ENCODE measurements around the gene COG7. TPM values are rescaled to one million over a fixed set of nuclear protein-coding genes. Genes with fewer than 3 reads are reported as not detected.
A peak's percentile ranks its signal among the peaks of the same experiment; 100 is the strongest.

The COG7 gene
- total RNA-seq, 1 donor from 2014 or later = 17.7 TPM

- no peak for DNase-seq (ENCODE audit: low spot score)
- H3K27me3 Mint-ChIP-seq (ENCODE audit: low read depth) = no peaks in the 10 kb centered on the region
- TF ChIP-seq CTCF (IDR thresholded peaks at IDR 0.05) = no peak
- H3K9me3 Mint-ChIP-seq (ENCODE audit: low read depth) = no peaks in the 10 kb centered on the region
- no peak overlapping the region for H3K27ac Mint-ChIP-seq (ENCODE audit: unreplicated experiment)
- H3K36me3 Mint-ChIP-seq (ENCODE audit: low read depth) = peaks cover 29% of the 10 kb centered on the region
- no peak overlapping the region for H3K4me3 Mint-ChIP-seq (ENCODE audit: unreplicated experiment)
- H3K4me1 Mint-ChIP-seq (ENCODE audit: low read depth) = peaks cover 33% of the 10 kb centered on the region
Measured at GRCh38 chr16:23494188-23494587, 41.2 kb upstream of the COG7 start.

- H3K9me3 Mint-ChIP-seq (ENCODE audit: low read depth) = no peaks in the 10 kb centered on the region
- peaks cover 37% of the 10 kb centered on the region for H3K36me3 Mint-ChIP-seq (ENCODE audit: low read depth)
Measured at GRCh38 chr16:23491490-23492391, 38.8 kb upstream of the COG7 start.

GRCh38 chr16:23486480-23486879 is 33.5 kb upstream of the COG7 start:
- TF ChIP-seq CTCF (IDR thresholded peaks at IDR 0.05) = no peak
- Mint-ChIP-seq H3K36me3 (ENCODE audit: low read depth) (peaks cover 52% of the 10 kb centered on the region), H3K9me3 (ENCODE audit: low read depth) (no peaks in the 10 kb centered on the region), H3K4me1 (ENCODE audit: low read depth) (no peaks in the 10 kb centered on the region), H3K27ac (ENCODE audit: unreplicated experiment) (no peak overlapping the region), H3K27me3 (ENCODE audit: low read depth) (no peaks in the 10 kb centered on the region), H3K4me3 (ENCODE audit: unreplicated experiment) (no peak overlapping the region)
- DNase-seq (ENCODE audit: low spot score) = no peak

More at GRCh38 chr16:23491490-23492391, 38.8 kb upstream of the COG7 start:
- H3K4me3 Mint-ChIP-seq (ENCODE audit: unreplicated experiment) = no peak overlapping the region
- peaks cover 22% of the 10 kb centered on the region for H3K4me1 Mint-ChIP-seq (ENCODE audit: low read depth)
- H3K27ac Mint-ChIP-seq (ENCODE audit: unreplicated experiment) = peak overlapping the region; percentile 36
- H3K27me3 Mint-ChIP-seq (ENCODE audit: low read depth) = no peaks in the 10 kb centered on the region
- DNase-seq (ENCODE audit: low spot score) = no peak
- no peak for TF ChIP-seq CTCF (IDR thresholded peaks at IDR 0.05)

- DNase-seq (ENCODE audit: low spot score) = no peak
- Mint-ChIP-seq H3K27ac (ENCODE audit: unreplicated experiment) (no peak overlapping the region), H3K27me3 (ENCODE audit: low read depth) (no peaks in the 10 kb centered on the region), H3K4me1 (ENCODE audit: low read depth) (no peaks in the 10 kb centered on the region), H3K9me3 (ENCODE audit: low read depth) (no peaks in the 10 kb centered on the region), H3K4me3 (ENCODE audit: unreplicated experiment) (no peak overlapping the region), H3K36me3 (ENCODE audit: low read depth) (peaks cover 48% of the 10 kb centered on the region)
- TF ChIP-seq CTCF (IDR thresholded peaks at IDR 0.05) = no peak
Measured at GRCh38 chr16:23485841-23486240, 32.9 kb upstream of the COG7 start.

GRCh38 chr16:23485257-23485614 is 32.2 kb upstream of the COG7 start:
- H3K4me1 Mint-ChIP-seq (ENCODE audit: low read depth) = no peaks in the 10 kb centered on the region
- peaks cover 48% of the 10 kb centered on the region for H3K36me3 Mint-ChIP-seq (ENCODE audit: low read depth)
- no peak overlapping the region for H3K27ac Mint-ChIP-seq (ENCODE audit: unreplicated experiment)
- no peak for DNase-seq (ENCODE audit: low spot score)
- no peaks in the 10 kb centered on the region for H3K27me3 Mint-ChIP-seq (ENCODE audit: low read depth)
- no peak for TF ChIP-seq CTCF (IDR thresholded peaks at IDR 0.05)
- H3K9me3 Mint-ChIP-seq (ENCODE audit: low read depth) = no peaks in the 10 kb centered on the region
- no peak overlapping the region for H3K4me3 Mint-ChIP-seq (ENCODE audit: unreplicated experiment)

Measured in chondrocyte (in vitro differentiated cells).